Testis (tissue), 2 donors: Measurements from ENCODE around the gene RAPH1.
A peak's percentile ranks its signal among the peaks of the same experiment; 100 is the strongest.

Experiments
- POLR2A ChIP-seq: fragments of 450-650 bp; IDR thresholded peaks from one replicate; pipeline ENCODE4 v1.6.1; 2017; ENCODE audit warnings: antibody characterized with exemption, mild to moderate bottlenecking, moderate library complexity
- TF ChIP-seq, protein P1 (sequence below), 3 experiments: fragments of 450-650 bp in 2 of 3; fragments of 200-600 bp in 1 of 3; sonication (generic) in 1 of 3; IDR thresholded peaks; one replicate each; pipeline ENCODE4 v1.5.1; 2016 to 2019; ENCODE audit warnings: antibody characterized with exemption in 3 of 3, mild to moderate bottlenecking in 2 of 3, moderate library complexity in 1 of 3

DNA sequence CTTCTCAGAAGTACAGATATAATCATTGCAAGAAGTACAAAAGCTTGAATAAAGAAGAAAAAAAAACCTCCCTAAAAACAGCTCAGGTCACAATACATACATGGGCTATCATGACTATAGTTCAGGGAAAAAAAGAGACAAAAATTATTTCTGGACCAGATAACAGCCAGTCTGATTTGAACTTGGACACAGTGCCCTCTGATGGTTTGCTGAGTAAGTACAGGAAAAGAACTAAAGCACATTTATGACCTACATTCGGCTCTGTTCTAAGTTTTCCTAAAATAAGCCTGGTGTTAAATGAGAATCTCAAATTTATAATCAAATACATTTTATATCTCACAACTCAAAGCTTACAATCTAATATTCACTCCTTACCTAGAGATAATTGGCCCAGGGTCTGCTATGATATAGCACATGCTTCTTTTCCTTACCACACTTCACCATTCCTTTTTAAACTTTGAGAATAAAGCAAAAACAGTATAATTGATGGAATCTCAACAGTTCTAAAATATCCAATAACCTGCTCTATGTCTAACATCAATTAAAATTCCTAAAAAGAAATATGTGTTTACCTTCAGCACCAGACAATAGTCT lies 81.1 kb downstream of the RAPH1 start:
- TF ChIP-seq, protein P1, sequence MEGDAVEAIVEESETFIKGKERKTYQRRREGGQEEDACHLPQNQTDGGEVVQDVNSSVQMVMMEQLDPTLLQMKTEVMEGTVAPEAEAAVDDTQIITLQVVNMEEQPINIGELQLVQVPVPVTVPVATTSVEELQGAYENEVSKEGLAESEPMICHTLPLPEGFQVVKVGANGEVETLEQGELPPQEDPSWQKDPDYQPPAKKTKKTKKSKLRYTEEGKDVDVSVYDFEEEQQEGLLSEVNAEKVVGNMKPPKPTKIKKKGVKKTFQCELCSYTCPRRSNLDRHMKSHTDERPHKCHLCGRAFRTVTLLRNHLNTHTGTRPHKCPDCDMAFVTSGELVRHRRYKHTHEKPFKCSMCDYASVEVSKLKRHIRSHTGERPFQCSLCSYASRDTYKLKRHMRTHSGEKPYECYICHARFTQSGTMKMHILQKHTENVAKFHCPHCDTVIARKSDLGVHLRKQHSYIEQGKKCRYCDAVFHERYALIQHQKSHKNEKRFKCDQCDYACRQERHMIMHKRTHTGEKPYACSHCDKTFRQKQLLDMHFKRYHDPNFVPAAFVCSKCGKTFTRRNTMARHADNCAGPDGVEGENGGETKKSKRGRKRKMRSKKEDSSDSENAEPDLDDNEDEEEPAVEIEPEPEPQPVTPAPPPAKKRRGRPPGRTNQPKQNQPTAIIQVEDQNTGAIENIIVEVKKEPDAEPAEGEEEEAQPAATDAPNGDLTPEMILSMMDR (IDR thresholded peaks at IDR 0.05) = peak; percentile 45 to 69 (median 63)
- no peak for TF ChIP-seq POLR2A
